Peyer's patch (tissue), 4 donors: ENCODE data around the gene SUMO3.

Experiments used
- CTCF ChIP-seq, 6 experiments: fragments of 450-650 bp in 4 of 6; fragments of 200-600 bp in 2 of 6; sonication (generic) in 1 of 6; IDR thresholded peaks; one replicate each; pipeline ENCODE4 v1.5.1; 2017 to 2019; ENCODE audit warnings: antibody characterized with exemption in 6 of 6, mild to moderate bottlenecking in 3 of 6, moderate library complexity in 1 of 6
- POLR2A ChIP-seq, 2 donors: fragments of 450-650 bp; IDR thresholded peaks; one replicate each; pipeline ENCODE4 v1.5.1; 2017; ENCODE audit warnings: antibody characterized with exemption in 2 of 2, mild to moderate bottlenecking in 2 of 2, moderate library complexity in 2 of 2

GRCh38 chr21:44766818-44767354, 51.0 kb downstream of the SUMO3 start:
- TF ChIP-seq CTCF (IDR thresholded peaks at IDR 0.05) (no peak), POLR2A (IDR thresholded peaks at IDR 0.05) (no peak)
